GM23338 (cell line): ENCODE measurements around the gene FBLN2. TPM values are rescaled to one million over a fixed set of nuclear protein-coding genes. Genes with fewer than 3 reads are reported as not detected.

Experiments used
- ATAC-seq: fragments of 200-7000 bp; cut with Tn5 transposase; 3 replicates; pipeline ENCODE4 v1.9.1; 2020
- DNase-seq: peaks from one replicate; pipeline ENCODE4 v3.0.0-alpha.2; 2015; ENCODE audit warnings: low spot score
- H2AFZ ChIP-seq: fragments of 200-600 bp; sonication (generic); 2 replicates; pipeline ENCODE4 v1.8.0; 2016; ENCODE audit warnings: antibody characterized with exemption, mild to moderate bottlenecking, moderate library complexity
- H3F3A ChIP-seq: fragments of 200-600 bp; sonication (generic); replicated peaks from 2 replicates; pipeline ENCODE4 v1.8.0; 2017; ENCODE audit warnings: antibody characterized with exemption, mixed run types, low read depth
- H3K27ac ChIP-seq: fragments of 200-600 bp; sonication (generic); 2 replicates; pipeline ENCODE4 v1.6.1; 2016; ENCODE audit warnings: low read depth
- H3K27me3 ChIP-seq: fragments of 200-600 bp; sonication (generic); 2 replicates; pipeline ENCODE4 v1.8.0; 2016; ENCODE audit warnings: mild to moderate bottlenecking, mixed run types, moderate library complexity; ENCODE audit not compliant: insufficient read depth
- H3K36me3 ChIP-seq: fragments of 200-600 bp; sonication (generic); 2 replicates; pipeline ENCODE4 v1.8.0; 2016; ENCODE audit warnings: mild to moderate bottlenecking; ENCODE audit not compliant: insufficient read depth
- H3K4me1 ChIP-seq: fragments of 200-600 bp; sonication (generic); 2 replicates; pipeline ENCODE4 v1.8.0; 2016; ENCODE audit warnings: mild to moderate bottlenecking, moderate library complexity; ENCODE audit not compliant: insufficient read depth
- H3K4me2 ChIP-seq: fragments of 200-600 bp; sonication (generic); 2 replicates; pipeline ENCODE4 v1.7.1; 2017; ENCODE audit warnings: mixed run types
- H3K4me3 ChIP-seq: fragments of 200-600 bp; sonication (generic); 2 replicates; pipeline ENCODE4 v1.6.1; 2016; ENCODE audit warnings: mixed run types
- H3K79me2 ChIP-seq: fragments of 200-600 bp; sonication (generic); replicated peaks from 2 replicates; pipeline ENCODE4 v1.8.0; 2017; ENCODE audit warnings: mild to moderate bottlenecking; ENCODE audit not compliant: insufficient read depth
- H3K9me2 ChIP-seq: fragments of 200-600 bp; sonication (generic); 2 replicates; pipeline ENCODE4 v1.8.0; 2017; ENCODE audit not compliant: insufficient read depth
- H4K20me1 ChIP-seq: fragments of 200-600 bp; sonication (generic); replicated peaks from 2 replicates; pipeline ENCODE4 v1.8.0; 2017; ENCODE audit warnings: mild to moderate bottlenecking; ENCODE audit not compliant: insufficient read depth
- H3K27ac Mint-ChIP-seq: 2 replicates; pipeline ENCODE4 v1.8.0; 2020; ENCODE audit warnings: inconsistent platforms, mild to moderate bottlenecking, moderate library complexity, mixed read lengths
- H3K27me3 Mint-ChIP-seq: 3 replicates; pipeline ENCODE4 v1.8.0; 2022; ENCODE audit warnings: low read depth, mild to moderate bottlenecking, moderate library complexity, mixed read lengths, inconsistent platforms; ENCODE audit not compliant: insufficient read depth, poor library complexity
- H3K36me3 Mint-ChIP-seq: 3 replicates; pipeline ENCODE4 v1.8.0; 2021; ENCODE audit warnings: low read depth, mild to moderate bottlenecking, inconsistent platforms, moderate library complexity, mixed read lengths
- H3K4me1 Mint-ChIP-seq: 3 replicates; pipeline ENCODE4 v1.8.0; 2020; ENCODE audit warnings: mild to moderate bottlenecking, inconsistent platforms, mixed read lengths
- H3K4me3 Mint-ChIP-seq: 3 replicates; pipeline ENCODE4 v1.8.0; 2021; ENCODE audit warnings: moderate library complexity, mild to moderate bottlenecking, inconsistent platforms, mixed read lengths
- H3K9me3 Mint-ChIP-seq: 3 replicates; pipeline ENCODE4 v1.8.0; 2020; ENCODE audit warnings: moderate library complexity, mild to moderate bottlenecking, inconsistent platforms, mixed read lengths
- CREB1 ChIP-seq: fragments of 250-450 bp; sonication (Bioruptor Pico); IDR thresholded peaks from 2 replicates; pipeline ENCODE4 v1.5.0; 2020; ENCODE audit warnings: low read depth, mild to moderate bottlenecking, moderate library complexity
- EZH2 ChIP-seq: fragments of 200-600 bp; sonication (generic); IDR thresholded peaks from one replicate; pipeline ENCODE4 v1.8.0; 2017; ENCODE audit warnings: antibody characterized with exemption, mild to moderate bottlenecking, low read depth; ENCODE audit not compliant: unreplicated experiment
- EZH2phosphoT487 ChIP-seq: fragments of 200-600 bp; sonication (generic); IDR thresholded peaks from one replicate; pipeline ENCODE4 v1.8.1; 2018; ENCODE audit warnings: antibody characterized with exemption; ENCODE audit not compliant: unreplicated experiment
- JUNB ChIP-seq: IDR thresholded peaks from one replicate; pipeline ENCODE4 v1.6.1; 2016; ENCODE audit warnings: antibody characterized with exemption; ENCODE audit not compliant: unreplicated experiment
- NANOG ChIP-seq: IDR thresholded peaks from 2 replicates; pipeline ENCODE4 v1.6.1; 2016; ENCODE audit warnings: antibody characterized with exemption, borderline replicate concordance
- STAT1 ChIP-seq: IDR thresholded peaks from one replicate; pipeline ENCODE4 v1.6.1; 2016; ENCODE audit warnings: antibody characterized with exemption; ENCODE audit not compliant: unreplicated experiment
- ZNF114 ChIP-seq: fragments of 250-450 bp; sonication (Bioruptor Pico); IDR thresholded peaks from 2 replicates; pipeline ENCODE4 v1.5.0; 2020; ENCODE audit warnings: mild to moderate bottlenecking, moderate library complexity
- ZNF331 ChIP-seq: fragments of 250-450 bp; sonication (Bioruptor Pico); IDR thresholded peaks from 2 replicates; pipeline ENCODE4 v1.5.0; 2020; ENCODE audit warnings: low read depth, mild to moderate bottlenecking, moderate library complexity
- polyA plus RNA-seq: library from polyadenylated mRNA; unstranded; fragments of >200 nt; fragmentation: Nextera tagmentation; extraction: Ambion mirVana; gene quantifications from 2 replicates; pipeline ENCODE4 v1.2.1, GENCODE V29; 2016
- total RNA-seq: library from RNA; depleted of rRNA; stranded (reverse); fragments of >200 nt; shearing (Covaris generic); gene quantifications from 2 replicates; pipeline ENCODE4 v1.2.3, GENCODE V29; 2014
- TF ChIP-seq, protein P1 (sequence below), 2 experiments: fragments of 200-600 bp in 1 of 2; sonication (generic) in 1 of 2; conservative IDR thresholded peaks; 2 replicates each; pipeline versions ENCODE4 v1.5.1 to v1.6.1; 2016 to 2017; ENCODE audit warnings: antibody characterized with exemption in 2 of 2, low read depth in 2 of 2, mild to moderate bottlenecking in 2 of 2, moderate library complexity in 1 of 2
- TF ChIP-seq, protein P2 (sequence below): IDR thresholded peaks from 2 replicates; pipeline ENCODE4 v1.6.1; 2016; ENCODE audit warnings: antibody characterized with exemption
- TF ChIP-seq, protein P3 (sequence below): IDR thresholded peaks from one replicate; pipeline ENCODE4 v1.6.1; 2018; ENCODE audit warnings: antibody characterized with exemption; ENCODE audit not compliant: unreplicated experiment

The FBLN2 gene
- total and polyA plus RNA-seq, 2 experiments from 2014 or later: 18.8 to 26.8 TPM

DNA sequence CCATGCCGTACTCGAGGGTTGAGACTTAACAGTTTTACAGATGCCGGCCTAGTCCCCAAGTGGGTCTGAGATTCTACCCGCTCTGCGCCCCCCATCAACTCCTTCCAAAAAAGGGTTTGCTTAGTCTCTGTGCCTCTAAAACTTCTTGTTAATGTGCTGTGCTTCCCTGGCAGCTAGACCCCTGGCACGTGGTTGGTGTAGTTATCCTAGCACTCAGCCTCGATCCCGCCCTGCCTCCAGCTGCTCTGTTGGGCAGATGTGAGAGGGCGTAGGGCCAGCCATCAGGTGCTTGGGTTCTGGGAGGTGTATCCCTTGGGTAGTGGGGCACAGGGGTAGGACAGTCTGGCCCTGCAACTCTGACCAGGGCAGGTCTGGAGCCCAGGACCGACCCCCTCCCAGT is 79.5 kb downstream of the FBLN2 start:
- no peak overlapping the region for H3K27ac Mint-ChIP-seq
- ATAC-seq (no peak), DNase-seq (no peak)
- H3K9me2 ChIP-seq: no peaks in the 10 kb centered on the region
- no peak overlapping the region for H3K4me2 ChIP-seq
- H3F3A ChIP-seq: no peaks in the 10 kb centered on the region
- no peak overlapping the region for H3K4me3 ChIP-seq
- H3K4me3 Mint-ChIP-seq: no peak overlapping the region
- H3K36me3 Mint-ChIP-seq: no peaks in the 10 kb centered on the region; the same call in 2 of the 3 replicates
- H3K27me3 Mint-ChIP-seq: peaks cover 13% of the 10 kb centered on the region
- no peaks in the 10 kb centered on the region for H3K4me1 ChIP-seq
- H3K9me3 Mint-ChIP-seq: no peaks in the 10 kb centered on the region; the same call in 2 of the 3 replicates
- H3K36me3 ChIP-seq: no peaks in the 10 kb centered on the region
- no peaks in the 10 kb centered on the region for H3K27me3 ChIP-seq
- H3K79me2 ChIP-seq: no peaks in the 10 kb centered on the region
- H3K27ac ChIP-seq: no peak overlapping the region
- TF ChIP-seq JUNB (no peak), CREB1 (CRISPR knock-in tag) (no peak), NANOG (no peak), ZNF331 (no peak), STAT1 (no peak), EZH2phosphoT487 (no peak), EZH2 (no peak), ZNF114 (CRISPR knock-in tag) (no peak)
- TF ChIP-seq, protein P1, sequence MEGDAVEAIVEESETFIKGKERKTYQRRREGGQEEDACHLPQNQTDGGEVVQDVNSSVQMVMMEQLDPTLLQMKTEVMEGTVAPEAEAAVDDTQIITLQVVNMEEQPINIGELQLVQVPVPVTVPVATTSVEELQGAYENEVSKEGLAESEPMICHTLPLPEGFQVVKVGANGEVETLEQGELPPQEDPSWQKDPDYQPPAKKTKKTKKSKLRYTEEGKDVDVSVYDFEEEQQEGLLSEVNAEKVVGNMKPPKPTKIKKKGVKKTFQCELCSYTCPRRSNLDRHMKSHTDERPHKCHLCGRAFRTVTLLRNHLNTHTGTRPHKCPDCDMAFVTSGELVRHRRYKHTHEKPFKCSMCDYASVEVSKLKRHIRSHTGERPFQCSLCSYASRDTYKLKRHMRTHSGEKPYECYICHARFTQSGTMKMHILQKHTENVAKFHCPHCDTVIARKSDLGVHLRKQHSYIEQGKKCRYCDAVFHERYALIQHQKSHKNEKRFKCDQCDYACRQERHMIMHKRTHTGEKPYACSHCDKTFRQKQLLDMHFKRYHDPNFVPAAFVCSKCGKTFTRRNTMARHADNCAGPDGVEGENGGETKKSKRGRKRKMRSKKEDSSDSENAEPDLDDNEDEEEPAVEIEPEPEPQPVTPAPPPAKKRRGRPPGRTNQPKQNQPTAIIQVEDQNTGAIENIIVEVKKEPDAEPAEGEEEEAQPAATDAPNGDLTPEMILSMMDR (conservative IDR thresholded peaks at IDR 0.05; ENCODE audit: low read depth in 2 of 2): no peak
- TF ChIP-seq, protein P2, sequence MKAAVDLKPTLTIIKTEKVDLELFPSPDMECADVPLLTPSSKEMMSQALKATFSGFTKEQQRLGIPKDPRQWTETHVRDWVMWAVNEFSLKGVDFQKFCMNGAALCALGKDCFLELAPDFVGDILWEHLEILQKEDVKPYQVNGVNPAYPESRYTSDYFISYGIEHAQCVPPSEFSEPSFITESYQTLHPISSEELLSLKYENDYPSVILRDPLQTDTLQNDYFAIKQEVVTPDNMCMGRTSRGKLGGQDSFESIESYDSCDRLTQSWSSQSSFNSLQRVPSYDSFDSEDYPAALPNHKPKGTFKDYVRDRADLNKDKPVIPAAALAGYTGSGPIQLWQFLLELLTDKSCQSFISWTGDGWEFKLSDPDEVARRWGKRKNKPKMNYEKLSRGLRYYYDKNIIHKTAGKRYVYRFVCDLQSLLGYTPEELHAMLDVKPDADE: no peak
- H2AFZ ChIP-seq: no peak overlapping the region
- H3K4me1 Mint-ChIP-seq: peaks cover 2% of the 10 kb centered on the region; the same call in 1 of the 3 replicates
- no peaks in the 10 kb centered on the region for H4K20me1 ChIP-seq

DNA sequence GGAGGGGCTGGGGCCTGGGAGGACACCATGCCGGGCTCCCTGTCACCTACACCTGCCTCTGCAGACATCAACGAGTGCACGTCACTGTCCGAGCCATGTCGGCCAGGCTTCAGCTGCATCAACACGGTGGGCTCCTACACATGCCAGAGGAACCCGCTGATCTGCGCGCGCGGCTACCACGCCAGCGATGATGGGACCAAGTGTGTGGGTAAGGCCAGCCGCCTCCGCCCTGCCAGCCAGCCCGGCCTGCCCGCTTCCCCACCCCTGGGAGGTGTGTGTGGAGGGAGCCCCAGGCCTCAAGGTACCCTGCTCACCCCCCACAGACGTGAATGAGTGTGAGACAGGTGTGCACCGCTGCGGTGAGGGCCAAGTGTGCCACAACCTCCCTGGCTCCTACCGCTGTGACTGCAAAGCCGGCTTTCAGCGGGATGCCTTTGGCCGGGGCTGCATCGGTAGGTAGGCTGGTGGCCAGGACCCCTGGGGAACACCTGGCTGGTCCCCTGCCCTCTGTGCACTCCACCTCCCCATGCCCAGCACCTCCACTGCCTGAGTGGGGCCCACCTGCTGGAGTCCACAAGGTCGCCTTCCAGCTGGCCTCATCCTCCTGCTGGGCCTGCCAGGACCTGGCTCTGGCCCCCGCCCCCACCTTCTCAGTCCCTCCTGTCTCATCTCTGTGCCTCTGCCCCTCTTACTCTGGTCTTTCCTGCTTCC is 80.1 kb downstream of the FBLN2 start:
- H3K9me3 Mint-ChIP-seq: no peaks in the 10 kb centered on the region; the same call in 1 of the 3 replicates
- peaks cover 2% of the 10 kb centered on the region; the same call in 1 of the 3 replicates for H3K4me1 Mint-ChIP-seq
- H3K4me2 ChIP-seq: no peak overlapping the region
- H3K79me2 ChIP-seq: no peaks in the 10 kb centered on the region
- no peak overlapping the region for H3K4me3 Mint-ChIP-seq
- H3K4me3 ChIP-seq: no peak overlapping the region
- H3K9me2 ChIP-seq: no peaks in the 10 kb centered on the region
- ATAC-seq (no peak), DNase-seq (no peak)
- H3K36me3 ChIP-seq: no peaks in the 10 kb centered on the region
- H3K27me3 Mint-ChIP-seq: peaks cover 13% of the 10 kb centered on the region
- no peaks in the 10 kb centered on the region; the same call in 2 of the 3 replicates for H3K36me3 Mint-ChIP-seq
- no peak overlapping the region for H3K27ac ChIP-seq
- no peaks in the 10 kb centered on the region for H3K4me1 ChIP-seq
- H2AFZ ChIP-seq: no peak overlapping the region
- H3F3A ChIP-seq: no peaks in the 10 kb centered on the region
- no peaks in the 10 kb centered on the region for H3K27me3 ChIP-seq
- H4K20me1 ChIP-seq: no peaks in the 10 kb centered on the region
- 0 out of 2 replicates have a peak overlapping the region, but pooled peaks have one; percentile 11 for H3K27ac Mint-ChIP-seq
- TF ChIP-seq, protein P1 (conservative IDR thresholded peaks at IDR 0.05; ENCODE audit: low read depth in 2 of 2): no peak
- TF ChIP-seq, protein P2: no peak
- TF ChIP-seq CREB1 (CRISPR knock-in tag): no peak
- TF ChIP-seq, protein P3, sequence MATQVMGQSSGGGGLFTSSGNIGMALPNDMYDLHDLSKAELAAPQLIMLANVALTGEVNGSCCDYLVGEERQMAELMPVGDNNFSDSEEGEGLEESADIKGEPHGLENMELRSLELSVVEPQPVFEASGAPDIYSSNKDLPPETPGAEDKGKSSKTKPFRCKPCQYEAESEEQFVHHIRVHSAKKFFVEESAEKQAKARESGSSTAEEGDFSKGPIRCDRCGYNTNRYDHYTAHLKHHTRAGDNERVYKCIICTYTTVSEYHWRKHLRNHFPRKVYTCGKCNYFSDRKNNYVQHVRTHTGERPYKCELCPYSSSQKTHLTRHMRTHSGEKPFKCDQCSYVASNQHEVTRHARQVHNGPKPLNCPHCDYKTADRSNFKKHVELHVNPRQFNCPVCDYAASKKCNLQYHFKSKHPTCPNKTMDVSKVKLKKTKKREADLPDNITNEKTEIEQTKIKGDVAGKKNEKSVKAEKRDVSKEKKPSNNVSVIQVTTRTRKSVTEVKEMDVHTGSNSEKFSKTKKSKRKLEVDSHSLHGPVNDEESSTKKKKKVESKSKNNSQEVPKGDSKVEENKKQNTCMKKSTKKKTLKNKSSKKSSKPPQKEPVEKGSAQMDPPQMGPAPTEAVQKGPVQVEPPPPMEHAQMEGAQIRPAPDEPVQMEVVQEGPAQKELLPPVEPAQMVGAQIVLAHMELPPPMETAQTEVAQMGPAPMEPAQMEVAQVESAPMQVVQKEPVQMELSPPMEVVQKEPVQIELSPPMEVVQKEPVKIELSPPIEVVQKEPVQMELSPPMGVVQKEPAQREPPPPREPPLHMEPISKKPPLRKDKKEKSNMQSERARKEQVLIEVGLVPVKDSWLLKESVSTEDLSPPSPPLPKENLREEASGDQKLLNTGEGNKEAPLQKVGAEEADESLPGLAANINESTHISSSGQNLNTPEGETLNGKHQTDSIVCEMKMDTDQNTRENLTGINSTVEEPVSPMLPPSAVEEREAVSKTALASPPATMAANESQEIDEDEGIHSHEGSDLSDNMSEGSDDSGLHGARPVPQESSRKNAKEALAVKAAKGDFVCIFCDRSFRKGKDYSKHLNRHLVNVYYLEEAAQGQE: no peak
